Activated CD8-positive, alpha-beta memory T cell treated with anti-CD3 and anti-CD28 coated beads, Interleukin-2, amount 50 U/mL, for 24 hours (primary cell): ENCODE data around the gene MTMR1.

Experiments
- DNase-seq: peaks from one replicate; pipeline ENCODE4 v3.0.0-alpha.2; 2020; ENCODE audit errors: extremely low read depth

The MTMR1 gene

DNA sequence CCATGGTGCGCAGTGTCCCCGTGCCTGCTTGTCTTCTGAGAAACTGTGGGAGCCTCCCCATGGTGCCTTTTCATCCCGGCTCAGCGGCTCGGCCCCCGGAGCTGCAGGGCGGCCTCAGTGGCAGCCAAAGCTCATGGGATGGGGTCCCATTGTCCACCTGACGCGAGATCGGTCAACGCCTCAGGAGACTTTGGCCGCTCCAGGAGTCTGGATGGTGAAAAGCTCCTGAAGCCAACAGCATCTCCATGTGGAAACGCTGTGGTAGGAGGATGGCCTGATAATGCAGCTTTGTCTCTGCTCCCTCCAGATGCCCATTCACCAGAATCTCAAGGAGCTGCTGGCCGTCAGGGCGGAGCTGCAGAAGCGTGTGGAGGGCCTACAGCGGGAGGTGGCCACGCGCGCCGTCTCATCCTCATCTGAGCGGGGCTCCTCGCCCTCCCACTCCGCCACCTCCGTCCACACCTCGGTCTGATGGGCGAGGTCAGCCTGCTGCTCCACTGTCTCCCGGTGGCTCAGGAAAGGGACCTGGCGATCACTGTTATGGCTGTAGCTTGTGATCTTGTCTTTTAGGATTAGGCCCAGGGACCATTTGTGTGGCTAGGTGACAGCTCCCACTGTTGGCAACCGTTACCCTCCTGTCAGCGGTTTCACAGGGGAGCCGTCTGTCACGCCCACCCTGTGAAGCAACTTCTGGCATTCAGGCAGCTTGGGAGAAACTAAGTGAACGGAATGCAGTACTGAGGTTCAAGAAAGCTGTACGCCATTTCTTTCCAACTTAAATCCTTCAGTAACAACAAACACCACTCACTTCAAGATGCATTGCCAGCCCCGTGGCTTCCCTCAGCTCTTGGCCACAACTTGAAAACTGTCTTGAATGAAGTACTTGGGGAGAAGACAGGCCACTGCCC lies 69.3 kb downstream of the MTMR1 start:
- DNase-seq: no peak

DNA sequence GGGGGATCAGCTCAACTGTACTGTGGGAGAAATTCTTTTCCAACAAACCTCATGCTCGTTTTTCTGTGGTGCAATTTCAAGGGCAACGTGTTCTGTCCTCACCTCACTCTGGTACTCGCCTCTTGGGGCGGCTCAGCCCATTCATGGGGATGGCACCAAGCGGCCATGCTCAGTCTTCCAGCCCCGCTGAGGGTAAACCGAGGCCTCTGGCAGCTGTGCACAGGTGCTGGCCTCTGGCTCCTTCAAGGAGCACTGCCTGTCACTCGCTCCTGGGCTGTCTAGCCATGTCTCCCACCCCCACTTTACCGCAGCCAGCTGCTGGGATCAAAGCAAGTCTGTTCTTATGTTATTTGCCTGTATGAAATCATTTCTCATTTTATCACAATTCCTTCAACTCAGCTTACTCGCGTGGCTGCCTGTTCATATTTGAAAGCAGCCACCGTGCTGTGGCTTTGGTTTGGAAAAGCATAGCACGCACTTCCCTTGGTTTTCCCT lies 70.2 kb downstream of the MTMR1 start:
- DNase-seq: no peak

DNA sequence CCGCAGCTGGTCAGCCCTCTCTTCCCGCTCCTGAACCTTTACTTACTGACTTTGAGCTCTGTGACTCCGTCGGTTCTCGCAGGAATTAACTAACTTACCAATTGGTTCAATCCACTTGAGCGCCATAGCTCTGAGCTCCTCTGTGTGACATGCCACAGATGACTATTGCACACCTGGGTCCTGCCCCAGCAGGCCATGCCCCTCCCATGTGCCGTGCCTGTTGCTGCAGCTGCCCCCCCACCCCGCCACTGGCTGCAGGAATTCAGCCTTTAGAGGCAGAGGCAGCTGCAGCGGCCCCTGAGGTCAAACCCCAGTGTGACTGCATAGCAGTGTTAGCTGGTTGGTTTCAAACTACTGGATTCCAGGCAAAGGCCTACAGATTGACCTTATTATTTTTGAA lies 70.6 kb downstream of the MTMR1 start:
- DNase-seq: no peak

DNA sequence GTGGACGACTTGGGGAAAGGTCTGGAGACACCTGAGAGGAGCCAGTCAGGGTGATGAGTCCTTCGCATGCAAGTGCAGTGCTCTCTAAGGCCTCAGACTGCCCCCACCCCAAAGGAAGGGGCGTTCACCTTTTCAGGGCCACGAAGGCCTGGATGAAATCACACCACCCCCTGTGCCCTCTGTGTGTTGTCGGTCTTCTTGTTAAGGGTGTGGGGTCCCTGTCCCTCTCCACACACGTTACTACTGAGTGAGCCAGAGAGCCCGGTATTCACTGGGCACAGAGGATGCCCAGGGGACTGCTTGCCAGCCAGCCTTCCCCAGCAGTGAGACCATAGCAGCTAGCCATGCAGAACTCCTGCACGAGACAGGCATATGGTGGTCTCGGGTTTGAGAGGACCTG lies 72.0 kb downstream of the MTMR1 start:
- DNase-seq: no peak

DNA sequence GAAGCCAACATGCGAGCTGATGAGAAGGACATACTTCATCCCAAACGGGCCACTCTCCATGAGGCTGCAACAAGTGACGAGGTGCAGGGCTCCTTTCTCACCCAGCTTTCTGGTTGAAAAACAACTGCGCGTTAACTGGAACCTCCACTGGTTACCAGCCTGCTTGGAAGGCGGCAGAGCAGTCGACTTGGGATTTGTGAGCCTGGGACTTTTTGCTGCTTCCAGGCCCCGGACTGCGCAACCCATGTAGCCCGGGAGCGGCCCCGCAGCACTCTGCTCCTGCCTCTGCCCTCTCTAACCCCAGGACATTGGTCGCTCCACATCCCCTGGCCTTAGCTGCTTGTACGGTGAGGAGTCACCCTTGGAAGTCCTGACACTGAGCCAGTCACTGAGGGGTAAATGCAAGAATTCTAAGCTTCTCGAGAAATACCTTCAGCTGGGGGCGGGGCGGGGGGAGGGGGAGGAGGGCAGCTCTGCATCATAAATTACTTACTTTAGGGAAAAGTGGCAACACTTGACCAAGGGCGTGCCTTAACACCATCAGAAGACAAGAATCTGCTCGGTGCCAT lies 72.7 kb downstream of the MTMR1 start:
- DNase-seq: no peak

DNA sequence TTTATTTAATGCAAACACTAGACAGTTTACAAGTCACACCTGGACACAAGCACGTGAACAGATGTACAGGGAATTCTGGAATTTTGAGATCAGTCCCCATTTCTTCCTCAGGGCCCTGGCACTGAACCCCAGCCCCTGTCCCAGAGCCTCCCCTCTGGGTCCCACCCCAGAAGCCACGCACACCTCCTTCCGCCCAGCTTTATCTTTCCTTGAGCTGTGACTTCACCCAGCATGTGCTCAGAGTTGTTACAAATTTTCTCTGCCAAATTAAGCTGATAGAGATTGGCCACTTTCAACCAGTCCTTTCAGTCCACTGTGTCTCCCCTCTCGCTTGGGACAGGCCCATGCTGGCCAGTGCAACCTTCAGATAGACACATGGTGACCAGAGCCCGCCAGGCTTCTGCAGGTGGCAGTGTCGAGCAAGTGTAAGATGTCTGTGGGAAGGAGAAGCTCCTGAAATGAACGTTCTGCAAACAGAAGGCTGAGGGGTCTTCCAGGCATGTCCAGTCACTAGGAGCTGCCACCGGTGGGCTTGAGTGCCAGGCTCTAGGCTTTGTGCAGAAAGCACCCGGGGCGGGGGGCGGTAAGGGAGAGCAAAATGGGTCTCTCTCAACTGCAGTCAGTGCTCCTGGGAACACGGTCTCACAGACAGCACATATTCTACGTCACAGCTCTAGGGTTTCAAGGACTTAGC lies 73.3 kb downstream of the MTMR1 start:
- DNase-seq: no peak

DNA sequence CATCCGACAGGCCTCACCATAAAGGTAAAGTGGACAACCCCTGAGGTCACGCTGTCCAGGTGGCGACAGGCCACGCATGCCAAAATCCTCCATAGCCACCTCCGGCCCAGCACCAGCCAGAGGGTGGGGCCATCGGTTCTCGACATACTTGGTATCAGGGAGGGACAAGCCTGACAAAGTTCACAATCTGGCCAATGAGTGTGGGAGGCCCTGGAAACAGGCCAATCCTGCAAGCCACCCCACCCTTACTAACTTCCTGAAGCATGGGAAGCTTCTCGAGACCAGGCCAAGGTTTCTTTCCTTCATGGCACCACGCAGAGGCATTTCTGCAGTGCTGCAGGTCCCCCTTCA lies 73.8 kb downstream of the MTMR1 start:
- DNase-seq: no peak

DNA sequence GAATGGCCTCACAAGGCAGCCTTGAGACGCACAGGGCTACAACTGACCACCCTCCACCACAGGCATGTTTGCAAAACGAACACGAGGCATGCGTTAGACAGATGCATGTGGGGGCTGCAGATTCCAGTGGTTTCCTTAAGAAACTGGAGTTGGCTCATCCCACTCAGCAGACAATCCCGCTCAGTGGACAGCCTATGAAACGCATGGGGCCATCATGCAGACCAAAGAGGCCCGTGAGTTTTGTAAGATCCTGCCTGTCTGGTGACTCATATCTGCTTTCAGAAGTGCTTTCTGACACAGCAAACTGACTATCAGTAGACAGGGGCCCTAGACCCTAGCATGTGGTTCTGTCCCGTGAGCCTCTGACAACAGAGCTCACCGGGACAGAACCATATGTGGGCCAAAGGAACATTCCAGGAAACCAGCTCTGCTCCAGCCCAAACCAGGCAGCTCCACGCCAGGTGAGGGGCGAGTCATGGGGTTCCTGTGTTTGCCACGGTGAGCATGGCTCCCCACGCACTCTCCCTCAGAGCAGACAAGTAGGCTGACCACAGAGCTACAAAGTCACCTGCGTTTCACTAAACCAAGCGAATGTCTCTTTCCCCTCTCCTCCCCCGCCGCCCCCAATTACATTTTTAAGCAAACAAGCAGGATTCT lies 74.4 kb downstream of the MTMR1 start:
- DNase-seq: no peak

DNA sequence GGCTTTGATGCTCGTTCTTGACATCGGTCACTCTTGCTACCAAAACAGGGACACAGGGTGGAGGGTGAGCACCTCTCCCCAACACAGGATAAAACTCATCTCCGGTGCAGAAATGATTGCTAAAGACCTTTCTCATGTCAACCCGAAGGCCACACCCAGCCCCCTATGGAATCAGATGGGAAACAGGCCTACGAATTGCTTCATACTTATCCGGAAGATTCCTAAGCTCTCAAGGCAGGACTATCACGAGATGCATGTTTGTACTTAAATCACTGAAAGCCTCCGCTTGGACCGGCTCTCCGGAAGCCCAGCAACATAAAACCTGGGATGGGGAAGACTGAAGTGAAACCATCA lies 74.9 kb downstream of the MTMR1 start:
- DNase-seq: no peak

DNA sequence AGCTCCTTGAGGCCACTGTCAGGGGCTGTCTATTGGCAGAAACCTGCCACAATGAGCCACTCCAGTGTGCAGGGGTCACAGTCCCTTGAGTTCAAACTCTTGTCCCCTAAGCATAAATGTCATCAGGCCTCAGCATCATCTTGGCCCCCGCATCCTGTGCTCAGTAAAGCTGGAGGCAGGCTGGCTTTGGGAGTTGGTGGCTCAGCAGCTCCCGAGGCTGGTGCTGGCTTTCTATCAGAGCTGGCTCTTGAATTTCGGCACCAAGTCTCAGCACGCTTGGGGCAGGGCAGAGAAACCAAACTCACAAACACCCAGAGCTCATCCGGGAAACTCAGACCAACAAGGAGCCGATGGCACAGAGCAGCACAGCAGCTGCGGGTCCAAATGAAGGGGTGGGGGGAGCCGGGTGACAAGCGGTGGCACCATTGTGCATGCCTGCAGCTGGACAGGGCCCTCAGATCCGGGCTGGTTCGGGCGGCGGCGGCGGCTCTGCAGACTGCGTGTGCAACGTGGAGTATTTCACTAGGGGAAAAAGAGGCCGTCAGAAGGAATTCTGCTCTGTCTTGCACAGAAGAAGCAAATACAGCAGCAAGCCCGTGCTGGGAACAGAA lies 75.5 kb downstream of the MTMR1 start:
- no peak for DNase-seq

DNA sequence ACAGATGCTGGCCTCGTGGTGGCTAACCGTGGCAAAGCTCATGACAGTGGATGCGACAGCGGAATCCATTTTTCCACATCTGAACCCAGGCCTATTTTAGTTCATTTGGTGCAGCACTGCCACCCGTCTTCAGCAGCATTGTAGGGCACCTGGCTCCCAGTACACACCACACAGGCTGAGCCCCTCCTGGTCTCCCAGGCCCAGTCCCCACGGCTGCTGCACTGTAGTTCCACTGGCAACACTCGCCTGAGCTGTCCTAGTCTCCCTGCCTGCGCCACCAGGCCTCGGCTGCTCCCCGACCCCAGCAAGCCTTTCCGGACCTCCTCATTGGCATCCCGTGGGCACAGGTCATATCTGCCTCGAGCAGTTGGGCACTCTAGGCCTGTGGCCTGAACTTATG lies 76.2 kb downstream of the MTMR1 start:
- no peak for DNase-seq

DNA sequence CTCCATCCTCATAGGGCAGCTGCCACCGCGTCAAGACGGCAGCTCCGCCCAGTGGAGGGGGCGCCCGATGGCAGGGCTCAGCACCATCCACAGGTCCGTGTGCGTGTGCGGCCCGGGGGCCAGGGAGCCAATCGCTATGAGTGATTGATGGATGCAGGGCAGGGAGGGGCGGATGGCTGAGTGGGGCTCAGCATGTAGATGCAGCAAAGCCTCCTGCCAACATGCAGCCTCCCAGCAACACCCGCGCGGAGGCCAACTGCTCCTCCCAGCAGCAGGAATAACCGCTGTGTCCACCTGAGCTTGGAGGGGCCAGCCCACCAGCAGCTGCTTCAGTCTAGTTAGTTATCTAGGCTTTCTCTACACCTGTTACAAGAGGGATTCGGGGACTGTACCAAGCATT lies 77.4 kb downstream of the MTMR1 start:
- no peak for DNase-seq

DNA sequence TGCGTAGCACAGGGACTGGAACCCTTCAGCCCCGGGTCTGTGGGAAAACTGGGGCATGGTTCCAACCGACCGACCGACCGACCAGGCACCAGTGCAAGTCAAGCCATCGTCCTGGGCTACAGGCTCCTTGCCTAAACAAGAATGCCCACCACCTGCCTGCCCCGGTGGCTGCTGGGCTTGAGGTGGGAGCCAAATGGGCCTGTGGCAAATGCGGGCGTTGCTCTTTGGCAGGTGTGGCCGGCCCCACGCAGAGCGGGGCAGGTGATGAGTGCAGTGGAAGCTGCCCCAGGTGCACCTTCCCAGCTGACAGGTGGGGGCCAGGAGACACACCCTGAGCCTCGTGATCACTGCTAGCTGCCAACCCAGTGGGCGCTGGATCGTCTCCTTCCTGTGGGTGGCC lies 77.9 kb downstream of the MTMR1 start:
- no peak for DNase-seq

DNA sequence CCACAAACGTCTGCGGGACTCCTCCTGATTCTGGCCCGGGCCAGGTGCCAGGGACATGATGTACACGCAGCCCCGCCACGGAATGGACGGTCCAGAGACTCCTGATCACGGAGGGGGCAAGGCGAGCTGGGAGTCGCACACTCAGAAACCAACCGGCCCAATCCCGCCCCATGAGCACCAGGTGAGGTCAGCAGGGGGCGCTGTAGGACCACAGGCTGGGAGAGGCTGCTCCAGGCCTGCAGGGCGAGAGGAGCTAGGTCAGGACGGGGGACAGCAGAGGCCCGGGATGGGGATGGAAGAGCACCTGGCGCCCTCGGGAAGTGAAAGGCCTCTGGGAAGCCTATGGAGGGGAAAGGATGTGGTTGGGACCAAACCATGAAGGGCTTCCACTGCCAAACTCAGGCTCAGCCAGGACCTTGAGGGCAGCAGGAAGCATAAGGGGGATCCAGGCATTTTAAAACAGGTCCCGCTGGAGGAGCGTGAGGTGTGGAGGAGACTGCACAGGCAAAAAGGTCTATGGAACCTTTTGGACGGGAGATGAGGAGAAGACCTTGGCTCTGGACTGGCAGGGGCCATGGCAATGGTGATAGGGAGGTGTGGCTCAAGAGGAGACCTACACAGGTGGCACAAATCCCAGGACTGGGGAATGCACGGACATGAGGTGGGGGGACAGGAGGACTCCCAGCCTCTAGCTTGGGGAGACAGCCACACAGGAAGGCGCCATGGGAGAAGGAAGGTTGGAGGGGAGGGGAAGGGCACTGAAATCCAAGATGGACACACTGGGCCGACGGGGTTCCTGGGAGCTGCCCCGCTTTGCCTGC lies 79.2 kb downstream of the MTMR1 start:
- DNase-seq: peak; percentile 32

DNA sequence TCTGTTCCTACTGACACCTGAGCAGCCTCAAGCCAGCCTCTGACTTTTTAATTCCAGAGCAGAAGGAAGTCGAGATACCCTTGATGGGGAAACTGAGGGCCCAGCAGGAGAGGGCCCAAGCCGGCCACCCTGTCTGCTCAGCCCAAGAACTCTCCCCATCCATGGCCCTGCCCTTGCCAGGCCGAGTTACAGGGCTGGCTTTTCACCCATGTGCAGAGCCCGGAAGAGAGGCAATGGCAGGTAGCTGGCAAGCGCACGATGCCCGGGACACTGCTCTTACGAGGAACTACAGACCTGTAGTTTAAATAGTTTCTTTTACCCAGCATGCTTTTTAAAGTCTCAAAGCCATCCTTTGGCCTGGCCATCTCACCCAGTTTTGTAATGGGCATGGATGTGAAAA lies 79.9 kb downstream of the MTMR1 start:
- DNase-seq: no peak

DNA sequence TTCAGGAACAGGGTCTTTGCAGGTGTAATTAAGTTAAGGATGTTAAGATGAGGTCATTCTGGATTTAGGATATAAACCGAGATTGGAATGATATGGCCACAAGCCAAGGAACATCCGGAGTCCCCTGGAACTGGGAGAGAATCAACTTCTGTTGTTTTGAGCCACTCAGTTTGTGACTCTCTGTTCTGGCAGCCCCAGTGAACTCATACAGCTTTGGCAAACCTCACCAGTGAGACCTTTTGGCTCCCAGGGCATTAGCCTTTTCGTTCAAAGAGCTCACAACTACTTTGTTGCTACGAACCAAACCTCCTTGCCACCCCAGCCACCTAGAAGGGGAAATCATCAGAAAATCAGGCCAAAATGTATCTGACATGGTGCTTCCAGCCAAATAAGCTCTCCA lies 80.4 kb downstream of the MTMR1 start:
- DNase-seq: no peak

DNA sequence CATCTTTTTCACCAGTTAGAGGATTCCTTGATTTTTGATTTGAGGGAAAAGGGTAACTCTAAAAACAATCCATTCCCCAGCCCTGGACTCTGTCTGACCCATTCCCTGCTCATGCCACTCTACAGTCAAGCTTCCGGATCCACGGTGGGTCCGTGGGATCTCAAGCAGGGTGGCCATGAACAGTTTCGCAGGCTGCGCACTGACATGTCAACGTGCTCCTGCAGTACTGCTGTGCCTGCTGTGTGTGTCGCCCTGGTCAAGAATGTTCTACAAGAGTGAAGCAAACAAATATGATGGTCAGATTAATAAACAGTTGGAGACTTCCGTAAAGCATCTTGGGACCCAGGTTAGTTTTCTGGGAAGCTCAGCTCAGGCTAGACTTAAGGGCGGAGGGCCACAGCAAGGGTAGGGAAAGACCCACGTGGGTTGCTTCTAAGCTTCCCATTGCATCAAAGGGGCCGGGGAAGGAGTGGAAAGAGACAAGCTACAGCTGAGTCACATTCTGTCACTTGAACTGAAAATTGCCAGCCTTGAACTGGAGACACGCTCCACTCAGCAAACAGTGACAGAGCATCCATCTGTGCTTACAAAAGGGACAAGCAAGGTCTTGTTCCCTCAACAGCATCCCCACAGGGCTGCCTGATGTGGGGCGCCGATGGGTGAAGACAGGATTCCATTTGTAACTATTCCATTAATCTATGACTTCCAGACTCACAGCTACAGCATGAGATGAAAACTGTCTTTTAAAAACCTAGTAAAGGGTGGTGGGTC lies 81.8 kb downstream of the MTMR1 start:
- no peak for DNase-seq

DNA sequence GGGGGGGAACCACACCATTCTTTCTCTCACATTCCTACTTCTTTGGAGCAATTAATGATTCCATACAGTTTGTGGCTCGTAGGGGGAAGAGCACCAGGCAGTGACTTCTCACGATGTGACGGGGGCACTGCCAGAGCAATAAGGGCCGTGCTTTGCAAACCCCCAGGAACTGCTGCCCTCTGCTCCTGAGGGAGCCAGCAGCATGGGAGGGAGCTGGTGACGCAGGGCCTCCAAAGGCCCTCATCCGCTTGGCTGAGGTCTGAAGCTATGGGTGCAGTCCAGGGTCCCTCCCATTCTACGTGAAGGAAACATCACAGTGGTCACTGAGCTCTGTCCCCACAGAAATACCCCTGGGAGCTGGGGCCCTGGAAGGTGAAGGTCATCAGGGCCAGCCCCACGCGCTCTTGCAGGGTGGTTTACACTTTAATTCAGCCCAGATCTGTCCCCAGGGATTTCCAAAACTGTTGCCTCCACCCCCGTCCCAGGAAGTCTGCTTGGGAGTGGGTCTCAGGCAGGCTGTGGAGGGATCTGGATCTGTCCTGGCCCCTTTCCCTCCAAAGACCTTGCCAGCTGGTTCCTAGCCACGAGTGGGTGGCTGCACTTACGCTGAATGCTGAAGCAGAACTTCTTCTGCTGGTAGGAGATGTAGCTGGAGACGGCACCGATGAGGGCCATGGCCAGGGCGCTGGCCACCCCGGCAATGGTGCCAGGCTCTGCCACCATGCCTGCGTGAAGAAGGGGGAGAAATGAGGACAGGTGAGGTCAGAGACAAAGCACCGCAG lies 82.6 kb downstream of the MTMR1 start:
- no peak for DNase-seq

DNA sequence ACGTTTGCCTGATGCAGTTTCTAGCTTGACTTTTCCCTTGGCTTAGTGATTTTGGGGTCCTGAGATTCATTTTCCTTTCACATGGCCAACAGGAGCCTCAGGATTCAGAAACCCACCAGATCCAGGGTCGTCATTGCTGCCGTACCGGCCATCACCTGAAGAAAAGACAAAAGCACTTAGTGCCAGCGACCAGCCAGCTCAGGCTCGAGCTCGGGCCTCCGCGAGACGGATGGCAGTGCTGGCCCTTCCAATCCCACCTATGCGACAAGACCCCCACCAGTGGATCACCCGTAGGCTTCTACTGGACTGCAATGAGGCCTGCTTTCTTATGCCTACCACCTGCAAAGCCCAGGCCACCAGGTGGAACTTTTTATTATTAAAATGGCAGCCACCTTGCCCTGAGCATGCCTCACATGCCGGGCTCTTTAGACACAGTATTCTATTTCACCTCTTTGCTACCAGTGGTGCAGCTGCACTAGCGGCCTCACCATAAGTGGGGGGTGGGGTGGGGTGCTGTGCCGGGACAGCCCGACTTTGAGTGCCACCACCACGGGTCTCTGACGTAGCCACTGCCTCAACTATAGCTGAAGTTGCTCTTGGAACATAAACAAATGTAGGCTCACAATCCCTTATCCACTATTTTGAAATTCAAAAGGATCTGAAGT lies 84.3 kb downstream of the MTMR1 start:
- no peak for DNase-seq
